ENCODE measurements around the gene CFAP43.

The CFAP43 gene

GRCh38 chr10:104123397-104123796, 108.8 kb downstream of the CFAP43 start:
- no peak for DNase-seq

- no peak for DNase-seq
Measured at GRCh38 chr10:104122225-104123107, 109.7 kb downstream of the CFAP43 start.

GRCh38 chr10:104121485-104122224, 110.5 kb downstream of the CFAP43 start, which contains the start of gene SFR1:
Gene SFR1 (plus strand): TSS chr10:104122171. CDS start chr10:104122184, 13 bp downstream.
- DNase-seq = peak; percentile 99

- peak; percentile 90 for DNase-seq
Measured at GRCh38 chr10:104120903-104121484, 111.2 kb downstream of the CFAP43 start.

- DNase-seq = no peak
Measured at GRCh38 chr10:104120512-104120902, 111.7 kb downstream of the CFAP43 start.

GRCh38 chr10:104119996-104120395, 112.2 kb downstream of the CFAP43 start:
- no peak for DNase-seq

- no peak for DNase-seq
Measured at GRCh38 chr10:104117839-104118323, 114.3 kb downstream of the CFAP43 start.

- no peak for DNase-seq
Measured at GRCh38 chr10:104113376-104113956, 118.7 kb downstream of the CFAP43 start.

GRCh38 chr10:104109908-104110662, 122.1 kb downstream of the CFAP43 start:
- DNase-seq = no peak

GRCh38 chr10:104104926-104105325, 127.2 kb downstream of the CFAP43 start:
- no peak for DNase-seq

GRCh38 chr10:104104418-104104817, 127.7 kb downstream of the CFAP43 start:
- no peak for DNase-seq

- no peak for DNase-seq
Measured at GRCh38 chr10:104103956-104104355, 128.2 kb downstream of the CFAP43 start.

GRCh38 chr10:104101902-104102301, 130.3 kb downstream of the CFAP43 start:
- no peak for DNase-seq

- no peak for DNase-seq
Measured at GRCh38 chr10:104100795-104101194, 131.4 kb downstream of the CFAP43 start.

- DNase-seq = no peak
Measured at GRCh38 chr10:104099941-104100340, 132.2 kb downstream of the CFAP43 start.

GRCh38 chr10:104099269-104099668, 132.9 kb downstream of the CFAP43 start:
- no peak for DNase-seq

- DNase-seq = no peak
Measured at GRCh38 chr10:104098358-104098925, 133.7 kb downstream of the CFAP43 start.

GRCh38 chr10:104096692-104097091, 135.5 kb downstream of the CFAP43 start:
- no peak for DNase-seq

GRCh38 chr10:104092749-104093148, 139.4 kb downstream of the CFAP43 start:
- DNase-seq = no peak

- no peak for DNase-seq
Measured at GRCh38 chr10:104090611-104091010, 141.6 kb downstream of the CFAP43 start.

GRCh38 chr10:104089621-104090020, 142.5 kb downstream of the CFAP43 start:
- no peak for DNase-seq

- DNase-seq = no peak
Measured at GRCh38 chr10:104088239-104088638, 143.9 kb downstream of the CFAP43 start.
